ENCODE data around the gene KEAP1.
A peak's percentile ranks its signal among the peaks of the same experiment; 100 is the strongest.
"Not testable (repeated sequence)": the region's sequence is repeated elsewhere in the genome, so short reads cannot be mapped to it uniquely, and the experiment has no call there.

The KEAP1 gene

GRCh38 chr19:10499550-10500246, 3.5 kb downstream of the KEAP1 start:
- DNase-seq (ENCODE audit: low read depth in 3 of 3), result no peak

GRCh38 chr19:10497371-10497770, 5.8 kb downstream of the KEAP1 start:
- DNase-seq (ENCODE audit: low read depth in 3 of 3), result no peak

- no peak for DNase-seq (ENCODE audit: low read depth in 3 of 3)
Observed at GRCh38 chr19:10491472-10492047, 11.6 kb downstream of the KEAP1 start.

- no peak for DNase-seq (ENCODE audit: low read depth in 3 of 3)
Observed at GRCh38 chr19:10486551-10486950, 16.6 kb downstream of the KEAP1 start.

- DNase-seq (ENCODE audit: low read depth in 3 of 3), result peak; percentile 75 to 82 (median 81)
Observed at GRCh38 chr19:10478903-10479384, 24.2 kb downstream of the KEAP1 start.

- DNase-seq (ENCODE audit: low read depth in 3 of 3), result no peak
Observed at GRCh38 chr19:10478476-10478875, 24.7 kb downstream of the KEAP1 start.

GRCh38 chr19:10474962-10475451, 28.1 kb downstream of the KEAP1 start:
- no peak for DNase-seq (ENCODE audit: low read depth in 3 of 3)

- DNase-seq (ENCODE audit: low read depth in 3 of 3), result no peak
Observed at GRCh38 chr19:10473192-10473591, 30.0 kb downstream of the KEAP1 start.

GRCh38 chr19:10471909-10472308, 31.2 kb downstream of the KEAP1 start:
- no peak for DNase-seq (ENCODE audit: low read depth in 3 of 3)

GRCh38 chr19:10468133-10468532, 35.0 kb downstream of the KEAP1 start:
- DNase-seq (ENCODE audit: low read depth in 3 of 3), result no peak

GRCh38 chr19:10467104-10467706, 36.0 kb downstream of the KEAP1 start:
- DNase-seq (ENCODE audit: low read depth in 3 of 3), result no peak

GRCh38 chr19:10464456-10464855, 38.7 kb downstream of the KEAP1 start:
- no peak for DNase-seq (ENCODE audit: low read depth in 3 of 3)

- no peak for DNase-seq (ENCODE audit: low read depth in 3 of 3)
Observed at GRCh38 chr19:10462557-10462956, 40.6 kb downstream of the KEAP1 start.

GRCh38 chr19:10462042-10462441, 41.1 kb downstream of the KEAP1 start:
- DNase-seq (ENCODE audit: low read depth in 3 of 3), result not testable (repeated sequence)

GRCh38 chr19:10461047-10461949, 41.9 kb downstream of the KEAP1 start:
- DNase-seq (ENCODE audit: low read depth in 3 of 3), result peak; percentile 85 to 95 (median 88)

- DNase-seq (ENCODE audit: low read depth in 3 of 3), result no peak
Observed at GRCh38 chr19:10460714-10461046, 42.5 kb downstream of the KEAP1 start.

GRCh38 chr19:10458733-10459132, 44.4 kb downstream of the KEAP1 start:
- DNase-seq (ENCODE audit: low read depth in 3 of 3), result not testable (repeated sequence)

GRCh38 chr19:10454267-10454666, 48.9 kb downstream of the KEAP1 start:
- no peak for DNase-seq (ENCODE audit: low read depth in 3 of 3)

GRCh38 chr19:10453852-10454251, 49.3 kb downstream of the KEAP1 start:
- no peak for DNase-seq (ENCODE audit: low read depth in 3 of 3)

- DNase-seq (ENCODE audit: low read depth in 3 of 3), result no peak
Observed at GRCh38 chr19:10452726-10453618, 50.2 kb downstream of the KEAP1 start.
